HG03066 (cell line): ENCODE measurements around the gene OTC.

Experiments
- ATAC-seq: cut with Tn5 transposase; IDR thresholded peaks from one replicate; pipeline ENCODE4 v1.9.1; 2021; ENCODE audit warnings: low read depth; ENCODE audit not compliant: unreplicated experiment

Gene OTC

GRCh38 chrX:38356401-38356800, 4.0 kb downstream of the OTC start:
- ATAC-seq, result no peak

GRCh38 chrX:38357747-38358673, 5.6 kb downstream of the OTC start:
- ATAC-seq, result no peak

GRCh38 chrX:38363046-38363445, 10.6 kb downstream of the OTC start:
- no peak for ATAC-seq

- ATAC-seq, result no peak
Observed at GRCh38 chrX:38365954-38366353, 13.6 kb downstream of the OTC start.

GRCh38 chrX:38368774-38369173, 16.4 kb downstream of the OTC start:
- ATAC-seq, result no peak

- ATAC-seq, result no peak
Observed at GRCh38 chrX:38371641-38372040, 19.2 kb downstream of the OTC start.

GRCh38 chrX:38374431-38374830, 22.0 kb downstream of the OTC start:
- ATAC-seq, result no peak

GRCh38 chrX:38375891-38376290, 23.5 kb downstream of the OTC start:
- no peak for ATAC-seq

- ATAC-seq, result no peak
Observed at GRCh38 chrX:38376747-38377146, 24.3 kb downstream of the OTC start.

- ATAC-seq, result no peak
Observed at GRCh38 chrX:38379088-38379487, 26.7 kb downstream of the OTC start.

GRCh38 chrX:38382663-38383062, 30.3 kb downstream of the OTC start:
- ATAC-seq, result no peak

GRCh38 chrX:38400389-38400910, 48.0 kb downstream of the OTC start:
- no peak for ATAC-seq

GRCh38 chrX:38402118-38402517, 49.7 kb downstream of the OTC start:
- ATAC-seq, result no peak

GRCh38 chrX:38403834-38404233, 51.4 kb downstream of the OTC start:
- no peak for ATAC-seq

- no peak for ATAC-seq
Observed at GRCh38 chrX:38407126-38407525, 54.7 kb downstream of the OTC start.

GRCh38 chrX:38409289-38409688, 56.9 kb downstream of the OTC start:
- ATAC-seq, result no peak

- ATAC-seq, result no peak
Observed at GRCh38 chrX:38426785-38427184, 74.4 kb downstream of the OTC start.

GRCh38 chrX:38431525-38431924, 79.1 kb downstream of the OTC start:
- no peak for ATAC-seq

- no peak for ATAC-seq
Observed at GRCh38 chrX:38435130-38435529, 82.7 kb downstream of the OTC start.

- ATAC-seq, result no peak
Observed at GRCh38 chrX:38437093-38437492, 84.7 kb downstream of the OTC start.

GRCh38 chrX:38438321-38438720, 85.9 kb downstream of the OTC start:
- no peak for ATAC-seq

- no peak for ATAC-seq
Observed at GRCh38 chrX:38452603-38453002, 100.2 kb downstream of the OTC start.
